H1 (cell line): Measurements from ENCODE around the gene GALR2. TPM values are rescaled to one million over a fixed set of nuclear protein-coding genes. Genes with fewer than 3 reads are reported as not detected.

Source experiments
- CTCF ChIA-PET: fragments of 300-600 bp; sonication (Branson Sonifier 250); formaldehyde crosslinking; loops from one replicate; lab custom pipeline; 2021; ENCODE audit not compliant: partially characterized antibody; lab: Charles Lee
- POLR2A ChIA-PET: fragments of 300-600 bp; sonication (Branson Sonifier 250); formaldehyde crosslinking; loops from one replicate; lab custom pipeline; 2021; ENCODE audit warnings: inconsistent platforms; ENCODE audit not compliant: partially characterized antibody; lab: Charles Lee
- DNase-seq, 2 experiments: peaks; one replicate each; pipeline versions ENCODE4 v3.0.0 to v3.0.0-alpha.2; 2010 to 2022; ENCODE audit warnings: low spot score in 2 of 2, low read depth in 1 of 2, mixed read lengths in 1 of 2
- FAIRE-seq: peaks from 2 replicates; lab custom pipeline; 2011; peaks lifted over from hg19 to GRCh38; lab: Jason Lieb, UNC
- H2AFZ ChIP-seq: 2 replicates; pipeline ENCODE4 v1.8.1; 2012; ENCODE audit warnings: low read length, inconsistent platforms
- H2AK5ac ChIP-seq: 2 replicates; pipeline ENCODE4 v1.6.1; 2013; ENCODE audit warnings: low read depth, low read length
- H2BK120ac ChIP-seq: replicated peaks from 2 replicates; pipeline ENCODE3; 2013; ENCODE audit warnings: low read depth, low read length, inconsistent platforms
- H2BK12ac ChIP-seq: 2 replicates; pipeline ENCODE4 v1.6.1; 2013; ENCODE audit warnings: low read depth, low read length
- H2BK15ac ChIP-seq: 2 replicates; pipeline ENCODE4 v1.6.1; 2013; ENCODE audit warnings: low read length
- H2BK20ac ChIP-seq: 2 replicates; pipeline ENCODE4 v1.6.1; 2013; ENCODE audit warnings: low read length
- H2BK5ac ChIP-seq: 2 replicates; pipeline ENCODE4 v1.6.1; 2013; ENCODE audit warnings: low read depth, low read length
- H3K14ac ChIP-seq: 2 replicates; pipeline ENCODE4 v1.6.1; 2013; ENCODE audit warnings: inconsistent platforms; ENCODE audit not compliant: insufficient read length
- H3K18ac ChIP-seq: 2 replicates; pipeline ENCODE4 v1.6.1; 2013; ENCODE audit warnings: low read length; ENCODE audit errors: extremely low read depth
- H3K23ac ChIP-seq: 2 replicates; pipeline ENCODE4 v1.6.1; 2013; ENCODE audit warnings: inconsistent platforms; ENCODE audit not compliant: insufficient read length
- H3K23me2 ChIP-seq: 2 replicates; pipeline ENCODE4 v1.6.1; 2013; ENCODE audit warnings: low read depth, low read length
- H3K27ac ChIP-seq: 2 replicates; pipeline ENCODE4 v1.6.1; 2011; ENCODE audit warnings: low read depth, low read length, inconsistent platforms
- H3K27me3 ChIP-seq, 4 experiments: replicated peaks in 1 of 4; 1 replicate in 1 of 4; 2 replicates in 3 of 4; pipeline versions ENCODE4 v1.6.1 to v1.8.1; 2011 to 2013; ENCODE audit warnings: low read length in 3 of 4, mild to moderate bottlenecking in 3 of 4, inconsistent platforms in 2 of 4, mixed read lengths in 2 of 4, moderate library complexity in 1 of 4; ENCODE audit not compliant: control insufficient read depth in 3 of 4, insufficient read depth in 3 of 4; ENCODE audit errors: extremely low read depth in 1 of 4
- H3K36me3 ChIP-seq, 4 experiments: 2 replicates each; pipeline versions ENCODE4 v1.6.1 to v1.8.1; 2011 to 2013; ENCODE audit warnings: mild to moderate bottlenecking in 4 of 4, low read length in 3 of 4, moderate library complexity in 2 of 4, control low read depth in 1 of 4, inconsistent platforms in 1 of 4; ENCODE audit not compliant: insufficient read depth in 4 of 4, control insufficient read depth in 2 of 4
- H3K4ac ChIP-seq: replicated peaks from 2 replicates; pipeline ENCODE3; 2013; ENCODE audit warnings: low read length, low read depth, mixed read lengths, inconsistent platforms; ENCODE audit not compliant: insufficient read length
- H3K4me1 ChIP-seq, 4 experiments: replicated peaks in 1 of 4; 1 replicate in 1 of 4; 2 replicates in 3 of 4; pipeline versions ENCODE4 v1.6.1 to v1.8.1; 2011 to 2013; ENCODE audit warnings: low read length in 3 of 4, inconsistent platforms in 2 of 4, mixed read lengths in 1 of 4; ENCODE audit not compliant: insufficient read depth in 4 of 4, control insufficient read depth in 3 of 4
- H3K4me2 ChIP-seq, 2 experiments: 2 replicates each; pipeline versions ENCODE4 v1.6.1 to v1.8.1; 2011 to 2013; ENCODE audit warnings: low read depth in 2 of 2, low read length in 2 of 2, control low read depth in 1 of 2, inconsistent platforms in 1 of 2, mild to moderate bottlenecking in 1 of 2; ENCODE audit not compliant: insufficient read depth in 1 of 2
- H3K4me3 ChIP-seq, 4 experiments: fragments of 200-600, 300-600 bp in 1 of 4; sonication (generic), shearing (Covaris generic), sonication (Bioruptor Twin) in 1 of 4; 2 replicates each; pipeline versions ENCODE4 v1.5.1 to v1.8.1; 2011 to 2016; ENCODE audit warnings: low read length in 4 of 4, low read depth in 3 of 4, control low read depth in 2 of 4, inconsistent platforms in 2 of 4, mild to moderate bottlenecking in 2 of 4, mixed read lengths in 1 of 4, moderate library complexity in 1 of 4; ENCODE audit not compliant: insufficient read depth in 2 of 4; ENCODE audit errors: extremely low read depth in 1 of 4
- H3K56ac ChIP-seq: replicated peaks from 2 replicates; pipeline ENCODE3; 2013; ENCODE audit warnings: low read depth, mild to moderate bottlenecking, mixed read lengths, low read length, inconsistent platforms; ENCODE audit not compliant: insufficient read length
- H3K79me1 ChIP-seq: 2 replicates; pipeline ENCODE4 v1.6.1; 2013; ENCODE audit warnings: low read depth, low read length, control low read depth
- H3K79me2 ChIP-seq, 2 experiments: 2 replicates each; pipeline versions ENCODE4 v1.6.1 to v1.8.1; 2012 to 2013; ENCODE audit warnings: low read length in 2 of 2, mild to moderate bottlenecking in 2 of 2, inconsistent platforms in 1 of 2; ENCODE audit not compliant: insufficient read depth in 2 of 2, control insufficient read depth in 1 of 2
- H3K9ac ChIP-seq, 4 experiments: replicated peaks in 1 of 4; 1 replicate in 1 of 4; 2 replicates in 3 of 4; pipeline versions ENCODE4 v1.6.1 to v1.8.1; 2011 to 2013; ENCODE audit warnings: low read depth in 3 of 4, low read length in 3 of 4, control low read depth in 2 of 4, mild to moderate bottlenecking in 2 of 4, moderate library complexity in 2 of 4, inconsistent platforms in 1 of 4; ENCODE audit errors: extremely low read depth in 1 of 4
- H3K9me3 ChIP-seq, 2 experiments: 2 replicates each; pipeline versions ENCODE4 v1.6.1 to v1.8.1; 2012 to 2013; ENCODE audit warnings: mild to moderate bottlenecking in 2 of 2, moderate library complexity in 2 of 2, control low read depth in 1 of 2, inconsistent platforms in 1 of 2, low read depth in 1 of 2, low read length in 1 of 2, mixed read lengths in 1 of 2; ENCODE audit not compliant: insufficient read depth in 2 of 2
- H4K20me1 ChIP-seq, 2 experiments: replicated peaks in 1 of 2; 2 replicates each; pipeline versions ENCODE3 to v1.8.1; 2011 to 2013; ENCODE audit warnings: inconsistent platforms in 2 of 2, low read length in 2 of 2, mild to moderate bottlenecking in 1 of 2; ENCODE audit not compliant: insufficient read depth in 2 of 2, control insufficient read depth in 1 of 2
- H4K5ac ChIP-seq: 2 replicates; pipeline ENCODE4 v1.6.1; 2013; ENCODE audit warnings: low read length, low read depth, mixed read lengths, inconsistent platforms; ENCODE audit not compliant: insufficient read length
- H4K8ac ChIP-seq: 2 replicates; pipeline ENCODE4 v1.8.0; 2013; ENCODE audit warnings: mild to moderate bottlenecking, moderate library complexity, low read length, inconsistent platforms; ENCODE audit not compliant: insufficient read depth; ENCODE audit errors: extremely low read depth
- H4K91ac ChIP-seq: replicated peaks from 2 replicates; pipeline ENCODE3; 2013; ENCODE audit warnings: low read length, mixed read lengths, inconsistent platforms; ENCODE audit not compliant: insufficient read length
- CBX5 ChIP-seq: fragments of 300-800, 300-1000 bp; sonication (generic); IDR thresholded peaks from 2 replicates; pipeline ENCODE4 v1.7.1; 2016; ENCODE audit warnings: antibody characterized with exemption, low read length, low read depth
- CTBP2 ChIP-seq: IDR thresholded peaks from 2 replicates; pipeline ENCODE4 v1.7.0; 2011; ENCODE audit warnings: borderline replicate concordance, mild to moderate bottlenecking, moderate library complexity, mixed read lengths, low read length; ENCODE audit not compliant: insufficient read depth, insufficient read length
- HDAC2 ChIP-seq, 2 experiments: fragments of 300-600 bp in 1 of 2; sonication (generic) in 1 of 2; IDR thresholded peaks; 2 replicates each; pipeline ENCODE4 v1.6.1; 2011 to 2012; ENCODE audit warnings: low read depth in 2 of 2, low read length in 2 of 2, mild to moderate bottlenecking in 2 of 2, moderate library complexity in 2 of 2, borderline replicate concordance in 1 of 2, inconsistent platforms in 1 of 2
- HDAC6 ChIP-seq: IDR thresholded peaks from one replicate; pipeline ENCODE4 v1.7.1; 2012; ENCODE audit warnings: low read depth, mild to moderate bottlenecking, inconsistent platforms, low read length, moderate library complexity
- TCF12 ChIP-seq: IDR thresholded peaks from 2 replicates; pipeline ENCODE4 v1.6.1; 2011; ENCODE audit warnings: low read depth, mild to moderate bottlenecking, low read length
- WGBS, 2 experiments: shearing (Covaris generic) in 1 of 2; methylation state at CpG; one replicate each; pipeline versions ENCODE4 v1.1.6 to v1.1.7; 2013 to 2015; ENCODE audit warnings: low lambda C conversion rate in 2 of 2, mixed read lengths in 2 of 2, inconsistent platforms in 1 of 2, low coverage in 1 of 2, missing lambda C conversion rate in 1 of 2; ENCODE audit not compliant: insufficient replicate concordance in 2 of 2, insufficient coverage in 1 of 2, insufficient read length in 1 of 2; ENCODE audit errors: extremely low coverage in 1 of 2, missing lambda C conversion rate in 1 of 2; 5-methylcytosine and 5-hydroxymethylcytosine counted together
- polyA plus RNA-seq, 7 experiments: library from polyadenylated mRNA; depleted of rRNA in 3 of 7; stranded (reverse) in 5 of 7; unstranded in 2 of 7; fragments of >200 nt in 5 of 7; fragments of 200-250 nt in 2 of 7; gene quantifications; 1 replicate in 5 of 7; 2 replicates in 1 of 7; 4 replicates in 1 of 7; pipeline versions ENCODE4 v1.2.1 to v1.2.3, GENCODE V29; 2011 to 2013; ENCODE audit warnings: missing spikeins in 2 of 7, mixed read lengths in 2 of 7
- total RNA-seq: library from RNA; stranded (reverse); fragmentation: NEBNext Ultra II Directional; extraction: Animal tissue kit (Norgen Biotek cat#: 25700); gene quantifications from 2 replicates; pipeline ENCODE4 v1.2.1, GENCODE V29; 2021
- TF ChIP-seq, protein P1 (sequence below): IDR thresholded peaks from 2 replicates; pipeline ENCODE4 v1.6.1; 2011; ENCODE audit warnings: low read length, improper control_type of control experiment

The GALR2 gene
- total and polyA plus RNA-seq, 2 of the 8 experiments (the other 6 are each of a cell fraction or from before 2014, with no cell fraction given), result 0.86 to 2.2 TPM

DNA sequence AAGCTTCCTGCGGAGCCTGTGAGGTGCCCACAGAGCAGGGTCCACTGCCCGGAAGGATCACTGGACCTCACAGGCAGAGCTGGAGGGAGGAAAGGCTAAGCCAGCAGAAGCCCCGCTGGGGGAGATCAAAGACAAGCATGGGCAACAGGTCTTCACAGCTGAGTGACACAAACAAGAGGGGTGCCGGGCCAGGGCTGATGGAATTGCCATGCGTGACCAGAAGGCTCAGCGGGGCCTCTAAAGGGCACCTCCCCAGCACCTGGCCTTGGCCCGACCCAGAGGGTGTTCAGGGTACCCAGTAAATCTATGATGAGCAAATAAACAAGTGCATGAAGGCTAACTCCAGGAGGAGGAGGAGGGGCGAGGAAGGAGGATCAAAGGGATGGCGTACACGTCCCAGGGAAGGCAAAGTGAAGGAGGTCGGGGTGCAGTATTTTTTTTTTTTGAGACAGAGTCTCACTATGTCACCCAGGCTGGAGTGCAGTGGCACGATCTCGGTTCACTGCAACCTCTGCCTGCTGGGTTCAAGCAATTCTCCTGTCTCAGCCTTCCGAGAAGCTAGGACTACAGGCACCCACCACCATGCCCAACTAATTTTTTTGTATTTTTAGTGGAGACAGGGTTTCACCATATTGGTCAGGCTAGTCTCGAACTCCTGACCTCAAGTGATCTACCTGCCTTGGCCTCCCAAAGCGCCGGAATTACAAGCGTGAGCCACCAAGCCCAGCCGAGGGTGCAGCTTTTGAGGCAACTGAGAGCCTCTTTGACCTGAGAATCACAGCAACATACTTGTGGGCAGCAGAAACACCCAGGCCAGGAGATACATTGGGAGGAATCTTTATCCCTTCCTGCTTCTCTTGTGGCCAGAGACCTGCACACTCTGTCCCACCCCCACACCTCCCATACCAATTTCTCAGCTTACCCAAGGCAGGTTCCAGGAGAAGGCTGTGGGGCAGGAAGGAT is 45.1 kb downstream of the GALR2 start:
- Histone ChIP-seq H3K23ac (no peak overlapping the region), H3K23me2 (peaks cover 2% of the 10 kb centered on the region; the same call in 1 of the 2 replicates), H3K18ac (no peak overlapping the region; the same call in 1 of the 2 replicates), H3K4me2 (0 out of 4 replicates have a peak overlapping the region, but pooled peaks of 1 of the 2 experiments have one; percentile 0), H2BK5ac (no peak overlapping the region), H3K79me2 (no peaks in the 10 kb centered on the region), H2AFZ (no peak overlapping the region), H2BK120ac (peak overlapping the region; percentile 78), H3K4me3 (no peak overlapping the region), H2BK20ac (no peak overlapping the region), H2BK15ac (no peak overlapping the region), H3K4ac (peak overlapping the region; percentile 69), H3K9ac (peak overlapping the region in 1 of 4 experiments; percentile 13; a peak in 1 of 7 replicates), H2BK12ac (peak overlapping the region; percentile 17; the same call in 1 of the 2 replicates), H4K8ac (no peak overlapping the region), H3K36me3 (no peaks in the 10 kb centered on the region), H3K9me3 (no peaks in the 10 kb centered on the region), H3K56ac (peak overlapping the region; percentile 30), H3K79me1 (no peaks in the 10 kb centered on the region), H3K14ac (no peak overlapping the region), H4K20me1 (no peaks in the 10 kb centered on the region), H3K4me1 (peaks cover 7 to 30% (median 19%) of the 10 kb centered on the region in 4 experiments), H4K5ac (no peak overlapping the region), H3K27me3 (peaks cover 0 to 13% (median 7%) of the 10 kb centered on the region in 4 experiments; a peak in 4 of 7 replicates), H3K27ac (no peak overlapping the region), H2AK5ac (no peak overlapping the region; the same call in 1 of the 2 replicates), H4K91ac (peak overlapping the region; percentile 30)
- DNase-seq (no peak), FAIRE-seq (no peak)
- 88% methylated on average over 19 of the region's 19 CpGs; no CpG with 5 or more reads in 1 of the 2 experiments for whole genome bisulfite sequencing, 2 experiments
- ChIA-PET CTCF (interaction anchor here (0.6 to 41.5 kb wide), 16 partner anchors 9 to 163 kb away, joined by 3 to 778 read pairs (median 6); partner anchors contain the start of genes CDK3, EXOC7, FOXJ1 and GALR2), POLR2A (interaction anchor here (0.9 to 5.4 kb wide), 2 partner anchors 15 to 42 kb away, joined by 4 to 70 read pairs; no protein-coding TSS in a partner anchor)
- TF ChIP-seq CBX5 (no peak), TCF12 (no peak), HDAC6 (no peak), CTBP2 (no peak), HDAC2 (IDR thresholded peaks at IDR 0.05; ENCODE audit: borderline replicate concordance in 1 of 2, low read depth in 2 of 2, low read length in 2 of 2) (no peak)
- TF ChIP-seq, protein P1, sequence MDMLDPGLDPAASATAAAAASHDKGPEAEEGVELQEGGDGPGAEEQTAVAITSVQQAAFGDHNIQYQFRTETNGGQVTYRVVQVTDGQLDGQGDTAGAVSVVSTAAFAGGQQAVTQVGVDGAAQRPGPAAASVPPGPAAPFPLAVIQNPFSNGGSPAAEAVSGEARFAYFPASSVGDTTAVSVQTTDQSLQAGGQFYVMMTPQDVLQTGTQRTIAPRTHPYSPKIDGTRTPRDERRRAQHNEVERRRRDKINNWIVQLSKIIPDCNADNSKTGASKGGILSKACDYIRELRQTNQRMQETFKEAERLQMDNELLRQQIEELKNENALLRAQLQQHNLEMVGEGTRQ, result no peak
